Activated gamma-delta T cell treated with anti-CD3 and anti-CD28 coated beads, Interleukin-2, amount 50 U/mL, for 16 hours (primary cell): ENCODE measurements around the gene EMC10.
A peak's percentile ranks its signal among the peaks of the same experiment; 100 is the strongest.
"Not testable (repeated sequence)": the region's sequence is repeated elsewhere in the genome, so short reads cannot be mapped to it uniquely, and the experiment has no call there.

Source experiments
- DNase-seq: peaks from one replicate; pipeline ENCODE4 v3.0.0-alpha.2; 2020; ENCODE audit warnings: low read depth

EMC10 gene

GRCh38 chr19:50451223-50451534 lies 25.1 kb upstream of the EMC10 start:
- no peak for DNase-seq

- no peak for DNase-seq
Observed at GRCh38 chr19:50453243-50453642, 23.1 kb upstream of the EMC10 start.

GRCh38 chr19:50455992-50456391 lies 20.3 kb upstream of the EMC10 start:
- DNase-seq, result no peak

- DNase-seq, result no peak
Observed at GRCh38 chr19:50457300-50457699, 19.0 kb upstream of the EMC10 start.

DNA sequence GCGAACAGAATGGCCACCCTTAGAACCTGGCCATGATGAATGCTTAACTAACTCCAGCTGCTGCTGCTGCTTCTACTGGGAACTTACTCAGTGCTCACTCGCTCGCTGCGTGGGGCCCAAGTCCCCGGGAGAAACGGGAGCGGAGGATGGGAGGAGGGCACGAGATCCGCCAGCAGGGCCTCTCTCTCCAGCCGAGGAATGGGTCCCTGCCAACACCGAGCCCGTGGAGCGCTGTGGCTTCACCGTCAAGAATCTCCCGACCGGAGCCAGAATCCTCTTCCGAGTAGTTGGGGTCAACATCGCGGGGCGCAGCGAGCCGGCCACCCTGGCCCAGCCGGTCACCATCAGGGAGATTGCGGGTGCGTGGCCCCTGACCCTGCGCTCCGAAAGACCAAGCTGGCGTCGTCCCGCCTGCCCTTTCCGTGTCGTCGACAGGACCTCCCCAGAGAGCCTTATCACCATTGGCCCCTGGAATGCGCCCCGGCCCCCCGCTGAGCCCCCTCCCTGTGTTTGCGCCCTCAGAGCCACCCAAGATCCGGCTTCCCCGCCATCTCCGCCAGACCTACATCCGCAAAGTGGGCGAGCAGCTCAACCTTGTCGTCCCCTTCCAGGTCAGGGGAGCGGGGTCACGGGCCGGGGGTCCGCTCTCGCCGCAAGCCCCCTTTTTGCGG lies 17.8 kb upstream of the EMC10 start:
- DNase-seq, result no peak

DNA sequence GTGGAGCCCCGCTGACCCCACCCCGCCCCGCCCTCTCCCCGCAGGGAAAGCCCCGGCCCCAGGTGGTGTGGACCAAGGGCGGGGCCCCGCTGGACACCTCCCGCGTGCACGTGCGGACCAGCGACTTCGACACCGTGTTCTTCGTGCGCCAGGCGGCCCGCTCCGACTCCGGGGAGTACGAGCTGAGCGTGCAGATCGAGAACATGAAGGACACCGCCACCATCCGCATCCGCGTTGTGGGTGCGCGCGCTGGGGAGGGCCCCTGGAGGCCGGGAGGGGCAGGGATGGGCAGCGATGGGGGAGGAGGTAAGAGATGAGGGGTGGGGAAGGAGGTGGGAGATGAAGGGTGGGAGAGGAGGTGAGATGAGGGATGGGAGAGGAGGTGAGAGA lies 17.2 kb upstream of the EMC10 start:
- no peak for DNase-seq

GRCh38 chr19:50459638-50460037 lies 16.7 kb upstream of the EMC10 start:
- no peak for DNase-seq

DNA sequence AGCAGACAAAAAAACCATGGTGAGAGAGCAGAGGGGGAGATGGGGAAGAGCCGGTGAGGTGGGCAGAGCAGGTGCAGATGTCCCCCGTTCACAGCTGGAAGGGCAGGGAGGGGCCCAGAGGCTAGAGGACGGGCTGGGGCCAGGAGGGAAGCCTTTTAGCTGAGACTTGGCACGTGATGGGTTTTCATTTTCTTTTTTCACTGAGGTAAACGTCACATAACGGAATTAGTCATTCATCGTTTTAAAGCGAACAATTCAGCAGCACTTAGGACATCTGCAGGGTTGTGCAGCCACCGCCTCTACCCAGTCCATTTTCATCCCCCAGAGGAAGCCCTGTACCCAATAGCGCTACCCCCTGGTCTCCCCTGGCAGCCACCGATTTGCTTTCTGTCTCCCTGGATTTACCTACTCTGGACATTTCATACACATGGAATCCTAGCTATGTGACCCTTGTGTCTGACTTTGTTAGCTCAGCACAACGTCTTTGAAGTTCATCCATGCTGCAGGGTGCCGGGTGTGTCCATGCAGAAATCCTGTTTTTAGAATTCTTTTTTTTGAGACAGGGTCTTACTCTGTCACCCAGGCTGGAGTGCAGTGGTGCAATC lies 16.0 kb upstream of the EMC10 start:
- no peak for DNase-seq

DNA sequence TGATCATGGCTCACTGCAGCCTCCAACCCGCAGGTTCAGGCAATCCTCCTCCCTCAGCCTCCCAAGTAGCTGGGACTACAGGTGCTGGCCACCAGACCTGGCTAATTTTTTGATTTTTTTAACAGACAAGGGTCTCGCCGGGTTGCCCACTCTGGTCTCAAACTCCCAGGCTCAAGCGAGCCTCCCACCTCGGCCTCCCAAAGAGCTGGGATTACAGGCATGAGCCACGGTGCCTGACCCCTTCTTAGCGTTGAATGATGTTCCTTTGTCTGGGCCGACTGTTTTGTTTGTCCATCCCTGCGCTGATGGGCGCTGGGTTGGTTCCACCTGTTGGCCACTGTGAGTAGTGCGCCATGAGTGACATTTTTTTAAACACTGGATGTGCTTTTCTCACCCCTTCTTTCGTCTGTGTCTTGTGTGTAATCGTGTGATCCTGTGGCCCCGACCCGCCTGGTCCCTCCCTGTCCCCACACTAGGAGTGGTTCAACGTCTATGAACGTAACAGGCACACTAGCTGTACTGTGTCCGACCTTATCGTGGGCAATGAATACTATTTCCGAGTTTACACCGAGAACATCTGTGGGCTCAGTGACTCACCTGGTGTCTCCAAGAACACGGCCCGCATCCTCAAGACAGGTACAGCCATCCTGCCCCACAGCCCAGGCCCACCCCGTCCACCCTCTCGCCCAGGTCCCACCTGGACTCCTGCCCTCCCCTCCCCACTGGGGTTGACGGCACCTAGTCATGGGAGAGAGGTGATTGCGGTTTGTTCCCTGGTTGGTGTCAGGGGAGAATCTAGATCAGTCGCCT lies 15.0 kb upstream of the EMC10 start:
- DNase-seq, result peak; percentile 23

- no peak for DNase-seq
Observed at GRCh38 chr19:50462970-50463369, 13.3 kb upstream of the EMC10 start.

DNA sequence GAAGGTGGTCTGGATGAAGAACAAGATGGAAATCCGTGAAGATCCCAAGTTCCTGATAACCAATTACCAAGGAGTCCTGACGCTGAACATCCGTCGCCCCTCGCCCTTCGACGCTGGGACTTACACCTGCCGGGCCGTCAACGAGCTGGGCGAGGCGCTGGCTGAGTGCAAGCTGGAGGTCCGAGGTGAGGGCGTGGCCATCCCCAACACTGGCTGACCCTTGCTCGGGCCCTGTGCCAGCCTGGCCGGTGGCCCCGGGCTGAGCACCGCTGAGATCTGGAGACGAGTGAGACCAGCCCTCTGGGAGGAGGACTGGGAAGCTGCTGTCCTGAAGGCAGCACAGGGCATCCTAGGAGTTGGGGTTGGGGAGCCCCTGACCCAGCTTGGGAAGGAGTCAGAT lies 12.0 kb upstream of the EMC10 start:
- no peak for DNase-seq

DNA sequence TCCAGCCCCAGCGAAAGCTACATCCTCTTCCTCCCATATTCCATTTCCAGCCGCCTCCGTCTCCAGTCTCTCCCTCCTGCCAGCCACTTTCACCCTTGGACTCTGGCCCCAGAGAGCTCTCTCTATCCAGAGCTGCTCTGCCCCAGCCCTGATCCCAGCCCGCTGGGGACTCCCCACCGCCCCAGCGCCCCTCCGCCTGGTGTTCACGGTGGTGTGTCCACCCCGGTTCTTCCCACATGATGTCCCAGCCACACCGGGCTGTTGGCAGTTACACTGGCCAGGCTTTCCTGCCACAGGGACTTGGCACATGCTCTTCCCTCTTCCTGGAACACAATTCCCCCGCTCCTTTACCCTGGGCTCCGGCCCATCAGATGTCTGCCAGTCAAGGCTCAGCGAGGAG lies 11.3 kb upstream of the EMC10 start:
- no peak for DNase-seq

DNA sequence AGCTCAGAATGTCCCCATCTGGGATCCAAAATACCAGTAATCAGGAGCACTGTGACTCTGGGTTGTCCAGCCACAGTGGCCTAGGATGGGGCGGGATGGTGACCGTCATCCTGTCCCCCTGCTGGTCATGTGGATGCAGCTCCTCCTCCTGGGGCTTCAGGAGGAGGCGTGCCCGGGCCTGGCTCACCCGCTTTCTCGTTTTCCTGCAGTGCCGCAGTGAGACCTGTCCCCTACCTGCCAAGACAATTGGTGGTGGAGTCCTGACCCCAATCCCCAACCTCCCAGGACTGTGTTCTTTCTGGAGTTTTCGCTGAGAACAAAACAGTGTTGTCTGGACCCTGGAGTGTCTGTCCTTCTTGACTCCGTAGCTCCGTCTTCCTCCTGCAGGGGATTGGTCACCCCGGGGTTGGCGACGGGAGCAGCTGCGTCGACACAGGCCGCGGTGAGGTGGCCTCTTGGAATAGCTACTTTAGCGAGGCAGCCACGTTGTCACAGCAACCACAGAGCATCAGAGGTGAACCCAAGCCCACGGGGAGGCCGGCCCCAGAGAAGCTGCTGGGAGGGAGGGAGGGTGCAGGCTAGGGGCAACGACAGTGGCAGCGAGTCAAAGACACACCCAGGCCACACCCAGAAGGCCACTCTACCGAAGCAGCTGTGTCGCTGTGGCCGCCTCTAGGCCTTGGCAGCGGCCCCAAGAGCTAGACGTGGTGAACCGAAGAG lies 10.2 kb upstream of the EMC10 start:
- no peak for DNase-seq

GRCh38 chr19:50466706-50467039 lies 9.6 kb upstream of the EMC10 start:
- no peak for DNase-seq

GRCh38 chr19:50467566-50467965 lies 8.7 kb upstream of the EMC10 start:
- no peak for DNase-seq

- DNase-seq, result no peak
Observed at GRCh38 chr19:50468818-50469217, 7.5 kb upstream of the EMC10 start.

DNA sequence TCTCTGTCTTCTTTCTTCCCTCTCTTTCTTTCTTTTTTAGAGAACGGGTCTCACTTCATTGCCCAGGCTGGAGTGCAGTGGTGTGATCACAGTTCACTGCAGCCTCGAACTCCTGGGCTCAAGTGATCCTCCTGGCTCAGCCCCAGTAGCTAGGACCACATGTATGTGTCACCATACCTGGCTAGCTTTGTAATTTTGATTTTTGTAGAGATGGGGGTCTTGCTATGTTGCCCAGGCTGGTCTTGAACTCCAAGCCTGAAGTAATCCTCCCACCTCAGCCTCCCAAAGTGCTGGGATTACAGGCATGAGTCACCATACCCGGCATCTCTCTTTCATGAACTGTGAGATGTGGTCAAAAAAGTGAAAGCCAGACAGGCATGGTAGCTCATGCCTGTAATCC lies 3.0 kb upstream of the EMC10 start:
- not testable (repeated sequence) for DNase-seq

- no peak for DNase-seq
Observed at GRCh38 chr19:50475101-50475568, 1.2 kb upstream of the EMC10 start.

DNA sequence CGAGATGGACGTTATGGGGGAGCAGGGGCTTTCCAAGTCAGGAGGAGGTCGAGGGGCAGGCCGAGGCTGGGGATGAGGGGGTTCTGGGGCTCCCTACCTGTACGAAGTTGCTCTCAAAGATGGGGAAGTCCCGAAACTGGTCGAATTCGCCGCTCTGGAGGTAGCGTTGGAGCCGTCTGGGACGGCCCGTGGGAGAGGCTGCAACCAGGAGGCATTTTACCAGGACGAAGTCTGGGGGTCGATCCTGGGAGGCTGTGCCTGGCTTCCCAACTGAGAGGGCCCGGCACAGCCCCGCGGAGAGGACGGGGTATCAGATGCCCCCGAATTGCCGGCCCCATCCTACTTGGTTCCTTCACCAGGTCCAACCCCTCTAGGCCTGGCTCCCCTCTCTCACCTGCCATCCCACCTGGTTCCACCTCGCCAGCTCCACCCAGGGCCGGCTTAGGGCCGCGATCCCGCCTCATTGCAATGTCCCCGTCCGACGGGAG lies 527 bp upstream of the EMC10 start:
- DNase-seq, result no peak

- DNase-seq, result no peak
Observed at GRCh38 chr19:50476907-50477238, 566 bp downstream of the EMC10 start.

- no peak for DNase-seq
Observed at GRCh38 chr19:50477751-50478515, 1.6 kb downstream of the EMC10 start.
